Fibroblast of skin of scalp (primary cell): ENCODE data around the gene GJB3.

Experiments used
- DNase-seq: peaks from one replicate; pipeline ENCODE4 v3.0.0-alpha.2; 2013

GJB3 gene

DNA sequence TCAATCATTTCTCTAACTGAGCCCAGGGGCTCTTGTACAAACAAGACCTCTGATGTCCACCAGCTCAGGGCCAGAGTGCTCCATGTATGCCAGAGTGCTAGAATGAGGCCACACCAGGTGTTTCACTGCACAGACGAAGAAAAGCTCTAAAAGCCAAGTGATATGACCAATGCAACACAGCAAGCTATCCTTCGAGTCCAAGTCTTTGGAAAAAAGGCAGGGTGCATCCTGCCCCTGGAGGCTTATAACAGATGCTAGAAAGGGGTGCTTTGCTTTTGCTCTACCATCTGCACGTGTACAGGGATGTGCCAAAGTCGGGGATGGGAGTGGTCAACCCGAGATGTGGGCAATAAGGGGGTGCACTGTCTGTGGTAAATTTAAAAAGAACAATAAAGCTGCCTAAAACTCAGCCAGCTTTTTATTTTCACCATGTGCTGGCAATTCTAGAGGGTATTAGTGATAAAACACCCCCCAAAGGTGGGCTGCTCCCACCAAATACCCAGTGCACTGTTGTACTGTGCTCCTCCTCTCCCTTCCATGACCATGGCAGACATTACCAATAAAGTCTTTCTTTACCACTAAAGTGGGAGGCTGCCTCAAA, 46.4 kb downstream of the GJB3 start:
- no peak for DNase-seq

- no peak for DNase-seq
These were observed 47.6 kb downstream of the GJB3 start for GRCh38 chr1:34828611-34829010.

- DNase-seq = no peak
These were observed 48.2 kb downstream of the GJB3 start for GRCh38 chr1:34829250-34829649.

GRCh38 chr1:34831721-34832246, 50.8 kb downstream of the GJB3 start:
- no peak for DNase-seq

GRCh38 chr1:34833711-34834110, 52.7 kb downstream of the GJB3 start:
- no peak for DNase-seq
